Large intestine (tissue), 3 donors: ENCODE data around the gene MYO9B. TPM values are rescaled to one million over a fixed set of nuclear protein-coding genes. Genes with fewer than 3 reads are reported as not detected.

Source experiments
- DNase-seq, 2 donors: peaks; one replicate each; pipeline versions ENCODE4 v3.0.0 to v3.0.0-alpha.2; 2013
- H3K27ac ChIP-seq: one replicate; pipeline ENCODE4 v1.5.1; 2013; ENCODE audit warnings: low read length
- H3K27me3 ChIP-seq: 2 replicates; pipeline ENCODE4 v1.6.1; 2013; ENCODE audit warnings: low read length; ENCODE audit not compliant: control insufficient read depth, insufficient read depth
- H3K36me3 ChIP-seq: 2 replicates; pipeline ENCODE4 v1.6.1; 2013; ENCODE audit warnings: low read length; ENCODE audit not compliant: control insufficient read depth, insufficient read depth
- H3K4me1 ChIP-seq: one replicate; pipeline ENCODE4 v1.6.1; 2013; ENCODE audit warnings: low read length; ENCODE audit not compliant: control insufficient read depth, insufficient read depth
- H3K4me3 ChIP-seq: one replicate; pipeline ENCODE4 v1.5.1; 2013; ENCODE audit warnings: low read length
- H3K9me3 ChIP-seq: one replicate; pipeline ENCODE4 v1.6.1; 2013; ENCODE audit warnings: mild to moderate bottlenecking, low read depth, low read length, moderate library complexity; ENCODE audit not compliant: control insufficient read depth
- WGBS: methylation state at CpG from one replicate; pipeline ENCODE4 v1.1.5; 2013; ENCODE audit warnings: low lambda C conversion rate; ENCODE audit not compliant: insufficient coverage; 5-methylcytosine and 5-hydroxymethylcytosine counted together
- polyA plus RNA-seq: library from polyadenylated mRNA; unstranded; fragments of 120-200 nt; gene quantifications from one replicate; pipeline ENCODE4 v1.2.1, GENCODE V29; 2013

MYO9B gene
- polyA plus RNA-seq, 1 donor = 49.8 TPM

GRCh38 chr19:17112700-17113099, 37.1 kb downstream of the MYO9B start:
- peaks cover 21% of the 10 kb centered on the region for H3K36me3 ChIP-seq
- H3K27ac ChIP-seq = no peak overlapping the region
- no peak for DNase-seq
- no peak overlapping the region for H3K4me3 ChIP-seq
- no peaks in the 10 kb centered on the region for H3K27me3 ChIP-seq
- peaks cover 3% of the 10 kb centered on the region for H3K4me1 ChIP-seq
- WGBS = no CpG with 5 or more reads among the region's 7 CpGs
- H3K9me3 ChIP-seq = peaks cover 5% of the 10 kb centered on the region

- no peaks in the 10 kb centered on the region for H3K4me1 ChIP-seq
- H3K4me3 ChIP-seq = no peak overlapping the region
- no peak for DNase-seq
- H3K27me3 ChIP-seq = no peaks in the 10 kb centered on the region
- peaks cover 21% of the 10 kb centered on the region for H3K36me3 ChIP-seq
- peak overlapping the region; percentile 28 for H3K27ac ChIP-seq
- WGBS = 85% methylated on average over 2 of the region's 17 CpGs
- peaks cover 5% of the 10 kb centered on the region for H3K9me3 ChIP-seq
These were observed 37.7 kb downstream of the MYO9B start for GRCh38 chr19:17113127-17113785.

- Histone ChIP-seq H3K27ac (peak overlapping the region; percentile 28), H3K4me1 (no peaks in the 10 kb centered on the region), H3K9me3 (peaks cover 5% of the 10 kb centered on the region), H3K27me3 (no peaks in the 10 kb centered on the region), H3K36me3 (peaks cover 19% of the 10 kb centered on the region), H3K4me3 (no peak overlapping the region)
- WGBS = no CpG with 5 or more reads among the region's 12 CpGs
- DNase-seq = no peak
These were observed 38.8 kb downstream of the MYO9B start for GRCh38 chr19:17114414-17114831.

GRCh38 chr19:17116996-17117702, 41.6 kb downstream of the MYO9B start:
- Histone ChIP-seq H3K27me3 (no peaks in the 10 kb centered on the region), H3K36me3 (peaks cover 7% of the 10 kb centered on the region), H3K27ac (no peak overlapping the region), H3K9me3 (peaks cover 5% of the 10 kb centered on the region), H3K4me1 (no peaks in the 10 kb centered on the region), H3K4me3 (no peak overlapping the region)
- DNase-seq = no peak
- WGBS = no CpG with 5 or more reads among the region's 14 CpGs

- peaks cover 5% of the 10 kb centered on the region for H3K9me3 ChIP-seq
- H3K27me3 ChIP-seq = no peaks in the 10 kb centered on the region
- no peak overlapping the region for H3K4me3 ChIP-seq
- no peak overlapping the region for H3K27ac ChIP-seq
- no peaks in the 10 kb centered on the region for H3K4me1 ChIP-seq
- no CpG with 5 or more reads among the region's 5 CpGs for WGBS
- H3K36me3 ChIP-seq = peaks cover 4% of the 10 kb centered on the region
- no peak for DNase-seq
These were observed 43.4 kb downstream of the MYO9B start for GRCh38 chr19:17118957-17119356.

GRCh38 chr19:17121736-17122293, 46.2 kb downstream of the MYO9B start:
- no peak overlapping the region for H3K27ac ChIP-seq
- no CpG with 5 or more reads among the region's 9 CpGs for WGBS
- no peaks in the 10 kb centered on the region for H3K27me3 ChIP-seq
- DNase-seq = no peak
- no peaks in the 10 kb centered on the region for H3K36me3 ChIP-seq
- no peak overlapping the region for H3K4me3 ChIP-seq
- no peaks in the 10 kb centered on the region for H3K9me3 ChIP-seq
- H3K4me1 ChIP-seq = peaks cover 3% of the 10 kb centered on the region

GRCh38 chr19:17123041-17123440, 47.5 kb downstream of the MYO9B start:
- H3K27me3 ChIP-seq = no peaks in the 10 kb centered on the region
- no peaks in the 10 kb centered on the region for H3K9me3 ChIP-seq
- H3K4me3 ChIP-seq = no peak overlapping the region
- H3K36me3 ChIP-seq = peaks cover 2% of the 10 kb centered on the region
- no peak overlapping the region for H3K27ac ChIP-seq
- no CpG with 5 or more reads among the region's 2 CpGs for WGBS
- peaks cover 3% of the 10 kb centered on the region for H3K4me1 ChIP-seq
- no peak for DNase-seq

GRCh38 chr19:17124025-17124424, 48.4 kb downstream of the MYO9B start:
- Histone ChIP-seq H3K4me1 (peaks cover 3% of the 10 kb centered on the region), H3K9me3 (no peaks in the 10 kb centered on the region), H3K27ac (no peak overlapping the region), H3K4me3 (no peak overlapping the region), H3K36me3 (peaks cover 2% of the 10 kb centered on the region), H3K27me3 (no peaks in the 10 kb centered on the region)
- no peak for DNase-seq
- WGBS = no CpG with 5 or more reads among the region's 1 CpG

- Histone ChIP-seq H3K27me3 (no peaks in the 10 kb centered on the region), H3K4me1 (peaks cover 3% of the 10 kb centered on the region), H3K36me3 (peaks cover 5% of the 10 kb centered on the region), H3K27ac (peak overlapping the region; percentile 64), H3K4me3 (no peak overlapping the region), H3K9me3 (no peaks in the 10 kb centered on the region)
- WGBS = 68% methylated on average over 2 of the region's 10 CpGs
- DNase-seq = peak in 1 of 2 donors; percentile 11
These were observed 49.6 kb downstream of the MYO9B start for GRCh38 chr19:17125062-17125727.
